GM23338 (cell line): Measurements from ENCODE around the gene SLC4A4. TPM values are rescaled to one million over a fixed set of nuclear protein-coding genes. Genes with fewer than 3 reads are reported as not detected.

Experiments used
- ATAC-seq: fragments of 200-7000 bp; cut with Tn5 transposase; 3 replicates; pipeline ENCODE4 v1.9.1; 2020
- DNase-seq: peaks from one replicate; pipeline ENCODE4 v3.0.0-alpha.2; 2015; ENCODE audit warnings: low spot score
- H2AFZ ChIP-seq: fragments of 200-600 bp; sonication (generic); 2 replicates; pipeline ENCODE4 v1.8.0; 2016; ENCODE audit warnings: antibody characterized with exemption, mild to moderate bottlenecking, moderate library complexity
- H3F3A ChIP-seq: fragments of 200-600 bp; sonication (generic); replicated peaks from 2 replicates; pipeline ENCODE4 v1.8.0; 2017; ENCODE audit warnings: antibody characterized with exemption, mixed run types, low read depth
- H3K27ac ChIP-seq: fragments of 200-600 bp; sonication (generic); 2 replicates; pipeline ENCODE4 v1.6.1; 2016; ENCODE audit warnings: low read depth
- H3K27me3 ChIP-seq: fragments of 200-600 bp; sonication (generic); 2 replicates; pipeline ENCODE4 v1.8.0; 2016; ENCODE audit warnings: mild to moderate bottlenecking, mixed run types, moderate library complexity; ENCODE audit not compliant: insufficient read depth
- H3K36me3 ChIP-seq: fragments of 200-600 bp; sonication (generic); 2 replicates; pipeline ENCODE4 v1.8.0; 2016; ENCODE audit warnings: mild to moderate bottlenecking; ENCODE audit not compliant: insufficient read depth
- H3K4me1 ChIP-seq: fragments of 200-600 bp; sonication (generic); 2 replicates; pipeline ENCODE4 v1.8.0; 2016; ENCODE audit warnings: mild to moderate bottlenecking, moderate library complexity; ENCODE audit not compliant: insufficient read depth
- H3K4me2 ChIP-seq: fragments of 200-600 bp; sonication (generic); 2 replicates; pipeline ENCODE4 v1.7.1; 2017; ENCODE audit warnings: mixed run types
- H3K4me3 ChIP-seq: fragments of 200-600 bp; sonication (generic); 2 replicates; pipeline ENCODE4 v1.6.1; 2016; ENCODE audit warnings: mixed run types
- H3K79me2 ChIP-seq: fragments of 200-600 bp; sonication (generic); replicated peaks from 2 replicates; pipeline ENCODE4 v1.8.0; 2017; ENCODE audit warnings: mild to moderate bottlenecking; ENCODE audit not compliant: insufficient read depth
- H3K9me2 ChIP-seq: fragments of 200-600 bp; sonication (generic); 2 replicates; pipeline ENCODE4 v1.8.0; 2017; ENCODE audit not compliant: insufficient read depth
- H4K20me1 ChIP-seq: fragments of 200-600 bp; sonication (generic); replicated peaks from 2 replicates; pipeline ENCODE4 v1.8.0; 2017; ENCODE audit warnings: mild to moderate bottlenecking; ENCODE audit not compliant: insufficient read depth
- H3K27ac Mint-ChIP-seq: 2 replicates; pipeline ENCODE4 v1.8.0; 2020; ENCODE audit warnings: inconsistent platforms, mild to moderate bottlenecking, moderate library complexity, mixed read lengths
- H3K27me3 Mint-ChIP-seq: 3 replicates; pipeline ENCODE4 v1.8.0; 2022; ENCODE audit warnings: low read depth, mild to moderate bottlenecking, moderate library complexity, mixed read lengths, inconsistent platforms; ENCODE audit not compliant: insufficient read depth, poor library complexity
- H3K36me3 Mint-ChIP-seq: 3 replicates; pipeline ENCODE4 v1.8.0; 2021; ENCODE audit warnings: low read depth, mild to moderate bottlenecking, inconsistent platforms, moderate library complexity, mixed read lengths
- H3K4me1 Mint-ChIP-seq: 3 replicates; pipeline ENCODE4 v1.8.0; 2020; ENCODE audit warnings: mild to moderate bottlenecking, inconsistent platforms, mixed read lengths
- H3K4me3 Mint-ChIP-seq: 3 replicates; pipeline ENCODE4 v1.8.0; 2021; ENCODE audit warnings: moderate library complexity, mild to moderate bottlenecking, inconsistent platforms, mixed read lengths
- H3K9me3 Mint-ChIP-seq: 3 replicates; pipeline ENCODE4 v1.8.0; 2020; ENCODE audit warnings: moderate library complexity, mild to moderate bottlenecking, inconsistent platforms, mixed read lengths
- CREB1 ChIP-seq: fragments of 250-450 bp; sonication (Bioruptor Pico); IDR thresholded peaks from 2 replicates; pipeline ENCODE4 v1.5.0; 2020; ENCODE audit warnings: low read depth, mild to moderate bottlenecking, moderate library complexity
- JUNB ChIP-seq: IDR thresholded peaks from one replicate; pipeline ENCODE4 v1.6.1; 2016; ENCODE audit warnings: antibody characterized with exemption; ENCODE audit not compliant: unreplicated experiment
- NANOG ChIP-seq: IDR thresholded peaks from 2 replicates; pipeline ENCODE4 v1.6.1; 2016; ENCODE audit warnings: antibody characterized with exemption, borderline replicate concordance
- STAT1 ChIP-seq: IDR thresholded peaks from one replicate; pipeline ENCODE4 v1.6.1; 2016; ENCODE audit warnings: antibody characterized with exemption; ENCODE audit not compliant: unreplicated experiment
- ZNF114 ChIP-seq: fragments of 250-450 bp; sonication (Bioruptor Pico); IDR thresholded peaks from 2 replicates; pipeline ENCODE4 v1.5.0; 2020; ENCODE audit warnings: mild to moderate bottlenecking, moderate library complexity
- ZNF331 ChIP-seq: fragments of 250-450 bp; sonication (Bioruptor Pico); IDR thresholded peaks from 2 replicates; pipeline ENCODE4 v1.5.0; 2020; ENCODE audit warnings: low read depth, mild to moderate bottlenecking, moderate library complexity
- polyA plus RNA-seq: library from polyadenylated mRNA; unstranded; fragments of >200 nt; fragmentation: Nextera tagmentation; extraction: Ambion mirVana; gene quantifications from 2 replicates; pipeline ENCODE4 v1.2.1, GENCODE V29; 2016
- total RNA-seq: library from RNA; depleted of rRNA; stranded (reverse); fragments of >200 nt; shearing (Covaris generic); gene quantifications from 2 replicates; pipeline ENCODE4 v1.2.3, GENCODE V29; 2014
- TF ChIP-seq, protein P1 (sequence below): IDR thresholded peaks from one replicate; pipeline ENCODE4 v1.6.1; 2018; ENCODE audit warnings: antibody characterized with exemption; ENCODE audit not compliant: unreplicated experiment
- TF ChIP-seq, protein P2 (sequence below): IDR thresholded peaks from 2 replicates; pipeline ENCODE4 v1.6.1; 2016; ENCODE audit warnings: antibody characterized with exemption

SLC4A4 gene
- total and polyA plus RNA-seq, 2 experiments from 2014 or later: 1.0 to 1.5 TPM

DNA sequence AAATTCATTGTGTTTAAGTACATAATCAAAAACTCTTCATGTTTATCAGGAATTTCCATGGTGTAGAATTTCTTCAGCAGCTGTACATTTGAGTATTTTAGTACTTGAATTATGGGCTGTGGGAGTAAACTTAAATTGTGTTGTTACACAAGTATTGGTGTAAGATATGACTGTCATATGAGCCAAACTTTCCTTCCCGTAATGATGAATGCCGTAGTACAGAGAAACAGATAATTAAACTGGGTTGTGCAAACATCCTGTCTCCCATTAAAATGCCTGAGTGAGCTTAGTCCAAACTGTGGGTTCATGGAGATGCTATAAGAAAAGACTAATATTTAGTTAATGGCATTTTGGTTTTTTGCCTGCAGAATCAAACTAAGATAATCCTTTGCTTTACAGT, 159.2 kb downstream of the SLC4A4 start (continued):
- TF ChIP-seq CREB1 (CRISPR knock-in tag) (no peak), JUNB (no peak)

DNA sequence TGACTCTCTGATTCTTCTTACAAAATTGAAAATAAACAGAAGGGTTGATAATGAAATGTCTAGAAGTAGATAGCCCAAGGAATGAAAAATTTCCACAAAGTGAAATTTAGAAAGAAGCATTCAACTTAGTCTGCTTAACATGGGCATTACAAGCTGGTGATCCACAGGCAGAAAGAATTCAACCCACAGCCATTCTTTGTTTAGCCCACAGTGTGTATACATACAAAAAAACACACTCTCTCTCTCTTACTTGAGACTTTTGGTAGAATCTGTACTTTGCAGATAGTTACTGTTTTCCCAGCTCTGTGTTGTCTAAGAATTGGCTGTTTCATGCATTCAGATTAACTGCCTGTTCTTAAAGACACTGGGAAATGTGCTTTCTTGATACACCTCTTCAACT, 159.8 kb downstream of the SLC4A4 start:
- no peaks in the 10 kb centered on the region for H3K27me3 Mint-ChIP-seq
- H3K4me1 Mint-ChIP-seq: peaks cover 5% of the 10 kb centered on the region
- no peak overlapping the region for H3K27ac Mint-ChIP-seq
- DNase-seq (no peak), ATAC-seq (no peak)
- H3K9me2 ChIP-seq: no peaks in the 10 kb centered on the region
- no peak for TF ChIP-seq ZNF331 (CRISPR knock-in tag)
- no peaks in the 10 kb centered on the region; the same call in 1 of the 2 replicates for H3K36me3 ChIP-seq
- no peaks in the 10 kb centered on the region for H3K79me2 ChIP-seq
- no peaks in the 10 kb centered on the region for H3K9me3 Mint-ChIP-seq
- H3K4me3 Mint-ChIP-seq: no peak overlapping the region
- no peak overlapping the region for H3K4me2 ChIP-seq
- H3K4me1 ChIP-seq: no peaks in the 10 kb centered on the region
- H3K36me3 Mint-ChIP-seq: no peaks in the 10 kb centered on the region
- no peak overlapping the region for H2AFZ ChIP-seq
- H4K20me1 ChIP-seq: no peaks in the 10 kb centered on the region
- no peak overlapping the region for H3K4me3 ChIP-seq
- H3K27me3 ChIP-seq: no peaks in the 10 kb centered on the region
- H3K27ac ChIP-seq: no peak overlapping the region
- H3F3A ChIP-seq: no peaks in the 10 kb centered on the region

DNA sequence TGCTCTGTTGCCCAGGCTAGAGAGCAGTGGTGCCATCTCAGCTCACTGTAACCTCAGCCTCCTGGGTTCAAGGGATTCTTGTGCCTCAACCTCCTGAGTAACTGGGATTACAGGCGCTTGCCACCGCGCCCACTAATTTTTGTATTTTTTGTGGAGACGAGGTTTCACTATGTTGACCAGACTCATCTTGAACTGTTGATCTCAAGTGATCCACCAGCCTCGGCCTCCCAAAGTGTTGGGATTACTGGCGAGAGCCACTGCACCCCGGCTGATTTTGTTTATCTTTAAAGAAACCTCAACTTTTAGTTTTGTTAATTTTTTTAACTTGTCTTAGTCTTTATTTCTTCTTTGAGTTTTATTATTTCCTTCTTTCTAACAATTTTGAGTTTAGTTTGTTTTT, 163.2 kb downstream of the SLC4A4 start:
- no peak overlapping the region for H2AFZ ChIP-seq
- Mint-ChIP-seq H3K27me3 (no peaks in the 10 kb centered on the region), H3K9me3 (peaks cover 5% of the 10 kb centered on the region), H3K27ac (no peak overlapping the region), H3K4me1 (peaks cover 2% of the 10 kb centered on the region; the same call in 2 of the 3 replicates), H3K4me3 (no peak overlapping the region), H3K36me3 (peaks cover 6% of the 10 kb centered on the region; the same call in 1 of the 3 replicates)
- no peaks in the 10 kb centered on the region for H3K4me1 ChIP-seq
- ATAC-seq (no peak), DNase-seq (no peak)
- H3K4me3 ChIP-seq: no peak overlapping the region
- no peaks in the 10 kb centered on the region for H3F3A ChIP-seq
- H3K27ac ChIP-seq: no peak overlapping the region
- no peaks in the 10 kb centered on the region for H4K20me1 ChIP-seq
- H3K36me3 ChIP-seq: no peaks in the 10 kb centered on the region; the same call in 1 of the 2 replicates
- H3K27me3 ChIP-seq: no peaks in the 10 kb centered on the region
- H3K79me2 ChIP-seq: no peaks in the 10 kb centered on the region
- no peak overlapping the region for H3K4me2 ChIP-seq
- TF ChIP-seq NANOG: no peak
- H3K9me2 ChIP-seq: peaks cover 9% of the 10 kb centered on the region; the same call in 1 of the 2 replicates

DNA sequence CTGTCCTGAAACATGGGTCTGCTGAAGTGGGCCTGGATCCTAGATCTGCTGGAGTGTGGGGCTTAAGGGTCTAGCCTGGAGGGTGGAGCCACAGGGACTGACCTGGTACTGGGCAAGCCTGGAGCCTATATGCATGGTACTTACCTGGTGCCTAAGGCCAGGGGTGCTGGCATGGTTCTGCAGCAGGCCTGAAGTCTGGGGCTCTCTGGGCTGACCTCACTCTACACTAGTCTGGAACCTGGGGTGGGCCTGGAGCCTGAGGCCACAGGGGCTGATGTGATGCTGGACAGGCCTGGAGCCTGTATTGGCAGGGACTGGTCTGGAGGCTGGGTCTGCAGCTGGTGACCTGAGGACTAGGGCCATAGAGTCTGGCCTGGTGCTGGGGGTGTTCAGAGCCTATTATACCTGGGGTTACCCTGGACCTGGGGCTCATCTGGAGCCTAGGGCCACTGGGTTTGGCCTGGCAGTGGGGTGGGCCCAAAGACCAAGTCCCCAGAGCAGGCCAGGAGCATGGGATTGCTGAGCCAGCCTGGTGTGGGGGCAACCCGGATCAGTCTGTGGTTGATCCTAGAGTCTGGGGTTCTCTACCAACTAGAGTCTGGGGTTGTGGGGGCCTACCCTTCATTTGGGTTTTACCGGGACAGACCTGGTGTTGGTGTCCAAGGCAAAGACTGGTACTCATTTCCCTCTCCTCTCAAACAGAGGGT, 179.6 kb downstream of the SLC4A4 start:
- Histone ChIP-seq H4K20me1 (no peaks in the 10 kb centered on the region), H3F3A (no peaks in the 10 kb centered on the region), H3K36me3 (no peaks in the 10 kb centered on the region), H3K4me2 (no peak overlapping the region), H3K9me2 (no peaks in the 10 kb centered on the region), H3K27me3 (no peaks in the 10 kb centered on the region), H2AFZ (no peak overlapping the region), H3K79me2 (no peaks in the 10 kb centered on the region), H3K4me3 (no peak overlapping the region), H3K4me1 (no peaks in the 10 kb centered on the region), H3K27ac (no peak overlapping the region)
- no peaks in the 10 kb centered on the region for H3K27me3 Mint-ChIP-seq
- H3K36me3 Mint-ChIP-seq: no peaks in the 10 kb centered on the region
- H3K4me1 Mint-ChIP-seq: no peaks in the 10 kb centered on the region
- DNase-seq (no peak), ATAC-seq (no peak)
- no peak overlapping the region for H3K4me3 Mint-ChIP-seq
- H3K9me3 Mint-ChIP-seq: no peaks in the 10 kb centered on the region
- peak overlapping the region; percentile 36; the same call in 1 of the 2 replicates for H3K27ac Mint-ChIP-seq
- TF ChIP-seq, protein P1, sequence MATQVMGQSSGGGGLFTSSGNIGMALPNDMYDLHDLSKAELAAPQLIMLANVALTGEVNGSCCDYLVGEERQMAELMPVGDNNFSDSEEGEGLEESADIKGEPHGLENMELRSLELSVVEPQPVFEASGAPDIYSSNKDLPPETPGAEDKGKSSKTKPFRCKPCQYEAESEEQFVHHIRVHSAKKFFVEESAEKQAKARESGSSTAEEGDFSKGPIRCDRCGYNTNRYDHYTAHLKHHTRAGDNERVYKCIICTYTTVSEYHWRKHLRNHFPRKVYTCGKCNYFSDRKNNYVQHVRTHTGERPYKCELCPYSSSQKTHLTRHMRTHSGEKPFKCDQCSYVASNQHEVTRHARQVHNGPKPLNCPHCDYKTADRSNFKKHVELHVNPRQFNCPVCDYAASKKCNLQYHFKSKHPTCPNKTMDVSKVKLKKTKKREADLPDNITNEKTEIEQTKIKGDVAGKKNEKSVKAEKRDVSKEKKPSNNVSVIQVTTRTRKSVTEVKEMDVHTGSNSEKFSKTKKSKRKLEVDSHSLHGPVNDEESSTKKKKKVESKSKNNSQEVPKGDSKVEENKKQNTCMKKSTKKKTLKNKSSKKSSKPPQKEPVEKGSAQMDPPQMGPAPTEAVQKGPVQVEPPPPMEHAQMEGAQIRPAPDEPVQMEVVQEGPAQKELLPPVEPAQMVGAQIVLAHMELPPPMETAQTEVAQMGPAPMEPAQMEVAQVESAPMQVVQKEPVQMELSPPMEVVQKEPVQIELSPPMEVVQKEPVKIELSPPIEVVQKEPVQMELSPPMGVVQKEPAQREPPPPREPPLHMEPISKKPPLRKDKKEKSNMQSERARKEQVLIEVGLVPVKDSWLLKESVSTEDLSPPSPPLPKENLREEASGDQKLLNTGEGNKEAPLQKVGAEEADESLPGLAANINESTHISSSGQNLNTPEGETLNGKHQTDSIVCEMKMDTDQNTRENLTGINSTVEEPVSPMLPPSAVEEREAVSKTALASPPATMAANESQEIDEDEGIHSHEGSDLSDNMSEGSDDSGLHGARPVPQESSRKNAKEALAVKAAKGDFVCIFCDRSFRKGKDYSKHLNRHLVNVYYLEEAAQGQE: no peak
- TF ChIP-seq JUNB: no peak
- no peak for TF ChIP-seq CREB1 (CRISPR knock-in tag)
- TF ChIP-seq, protein P2, sequence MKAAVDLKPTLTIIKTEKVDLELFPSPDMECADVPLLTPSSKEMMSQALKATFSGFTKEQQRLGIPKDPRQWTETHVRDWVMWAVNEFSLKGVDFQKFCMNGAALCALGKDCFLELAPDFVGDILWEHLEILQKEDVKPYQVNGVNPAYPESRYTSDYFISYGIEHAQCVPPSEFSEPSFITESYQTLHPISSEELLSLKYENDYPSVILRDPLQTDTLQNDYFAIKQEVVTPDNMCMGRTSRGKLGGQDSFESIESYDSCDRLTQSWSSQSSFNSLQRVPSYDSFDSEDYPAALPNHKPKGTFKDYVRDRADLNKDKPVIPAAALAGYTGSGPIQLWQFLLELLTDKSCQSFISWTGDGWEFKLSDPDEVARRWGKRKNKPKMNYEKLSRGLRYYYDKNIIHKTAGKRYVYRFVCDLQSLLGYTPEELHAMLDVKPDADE: no peak
- TF ChIP-seq STAT1: no peak
- TF ChIP-seq NANOG: no peak
- TF ChIP-seq ZNF114 (CRISPR knock-in tag): no peak
